Activated B cell treated with CpG ODN at 0.5 μM for 24 hours (primary cell): ENCODE results near the gene MYLK. TPM values are rescaled to one million over a fixed set of nuclear protein-coding genes. Genes with fewer than 3 reads are reported as not detected.
"Not testable (repeated sequence)": the region's sequence is repeated elsewhere in the genome, so short reads cannot be mapped to it uniquely, and the experiment has no call there.

Experiments used
- ATAC-seq: fragments of 200-7000 bp; cut with Tn5 transposase; one replicate; pipeline ENCODE4 v1.10.0; 2021; ENCODE audit warnings: low read depth, mild to moderate bottlenecking, moderate library complexity
- CTCF ChIA-PET: fragments of 350-600 bp; sonication (Branson Sonifier 250); formaldehyde crosslinking; loops from one replicate; lab custom pipeline; 2021; ENCODE audit warnings: antibody characterized with exemption; lab: Charles Lee
- POLR2A ChIA-PET: fragments of 350-600 bp; sonication (Branson Sonifier 250); formaldehyde crosslinking; loops from one replicate; lab custom pipeline; 2021; ENCODE audit warnings: antibody characterized with exemption; lab: Charles Lee
- DNase-seq: peaks from one replicate; pipeline ENCODE4 v3.0.0; 2022
- H3K27ac Mint-ChIP-seq: one replicate; pipeline ENCODE4 v1.8.0; 2020; ENCODE audit warnings: mixed read lengths
- H3K27me3 Mint-ChIP-seq: one replicate; pipeline ENCODE4 v1.8.0; 2021; ENCODE audit warnings: mixed read lengths
- H3K36me3 Mint-ChIP-seq: one replicate; pipeline ENCODE4 v1.8.0; 2021; ENCODE audit warnings: low read depth, mixed read lengths
- H3K4me1 Mint-ChIP-seq: one replicate; pipeline ENCODE4 v1.8.0; 2021; ENCODE audit warnings: mixed read lengths
- H3K4me3 Mint-ChIP-seq: one replicate; pipeline ENCODE4 v1.8.0; 2020; ENCODE audit warnings: mild to moderate bottlenecking, mixed read lengths
- H3K9me3 Mint-ChIP-seq: one replicate; pipeline ENCODE4 v1.8.0; 2020; ENCODE audit warnings: mixed read lengths
- intact Hi-C: fragments of 100-400 bp; cut with micrococcal nuclease; formaldehyde crosslinking; loops from one replicate; pipeline ENCODE4 v1.15.1; 2024
- total RNA-seq: library from RNA; stranded (reverse); gene quantifications from 2 replicates; pipeline ENCODE4 v1.2.3, GENCODE V29; 2022
- TF ChIP-seq, protein P1 (sequence below): fragments of 200-600 bp; IDR thresholded peaks from one replicate; pipeline ENCODE4 v1.8.0; 2022; ENCODE audit warnings: antibody characterized with exemption, mild to moderate bottlenecking

Gene MYLK
- total RNA-seq, 1 donor from 2014 or later: not detected

GRCh38 chr3:123605789-123606234 lies 278.3 kb downstream of the MYLK start:
- H3K9me3 Mint-ChIP-seq: no peaks in the 10 kb centered on the region
- H3K4me1 Mint-ChIP-seq: peaks cover 28% of the 10 kb centered on the region
- POLR2A ChIA-PET: interaction anchor here (0.7 to 0.9 kb wide), 3 partner anchors 20 to 24 kb away, joined by 3 to 5 read pairs (median 4); no protein-coding TSS in a partner anchor
- TF ChIP-seq, protein P1, sequence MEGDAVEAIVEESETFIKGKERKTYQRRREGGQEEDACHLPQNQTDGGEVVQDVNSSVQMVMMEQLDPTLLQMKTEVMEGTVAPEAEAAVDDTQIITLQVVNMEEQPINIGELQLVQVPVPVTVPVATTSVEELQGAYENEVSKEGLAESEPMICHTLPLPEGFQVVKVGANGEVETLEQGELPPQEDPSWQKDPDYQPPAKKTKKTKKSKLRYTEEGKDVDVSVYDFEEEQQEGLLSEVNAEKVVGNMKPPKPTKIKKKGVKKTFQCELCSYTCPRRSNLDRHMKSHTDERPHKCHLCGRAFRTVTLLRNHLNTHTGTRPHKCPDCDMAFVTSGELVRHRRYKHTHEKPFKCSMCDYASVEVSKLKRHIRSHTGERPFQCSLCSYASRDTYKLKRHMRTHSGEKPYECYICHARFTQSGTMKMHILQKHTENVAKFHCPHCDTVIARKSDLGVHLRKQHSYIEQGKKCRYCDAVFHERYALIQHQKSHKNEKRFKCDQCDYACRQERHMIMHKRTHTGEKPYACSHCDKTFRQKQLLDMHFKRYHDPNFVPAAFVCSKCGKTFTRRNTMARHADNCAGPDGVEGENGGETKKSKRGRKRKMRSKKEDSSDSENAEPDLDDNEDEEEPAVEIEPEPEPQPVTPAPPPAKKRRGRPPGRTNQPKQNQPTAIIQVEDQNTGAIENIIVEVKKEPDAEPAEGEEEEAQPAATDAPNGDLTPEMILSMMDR: no peak
- H3K36me3 Mint-ChIP-seq: peaks cover 7% of the 10 kb centered on the region
- DNase-seq (no peak), ATAC-seq (peak; percentile 63)
- no peaks in the 10 kb centered on the region for H3K27me3 Mint-ChIP-seq
- intact Hi-C loops: loop anchor here (1.0 kb wide), 1 partner anchor 21 kb away; the partner anchor contains the start of gene HACD2
- CTCF ChIA-PET: interaction anchor here (1.4 to 1.6 kb wide), 2 partner anchors 46 to 47 kb away, joined by 4 read pairs; no protein-coding TSS in a partner anchor
- H3K4me3 Mint-ChIP-seq: peak overlapping the region; percentile 13
- H3K27ac Mint-ChIP-seq: peak overlapping the region; percentile 19

GRCh38 chr3:123603153-123603552 lies 281.0 kb downstream of the MYLK start:
- DNase-seq, H3K9me3 Mint-ChIP-seq, POLR2A ChIA-PET, H3K27ac Mint-ChIP-seq, CTCF ChIA-PET, ATAC-seq, H3K4me3 Mint-ChIP-seq, intact Hi-C loops, H3K27me3 Mint-ChIP-seq: not testable (repeated sequence)
- Mint-ChIP-seq H3K36me3 (peaks cover 12% of the 10 kb centered on the region), H3K4me1 (peaks cover 23% of the 10 kb centered on the region)

DNA sequence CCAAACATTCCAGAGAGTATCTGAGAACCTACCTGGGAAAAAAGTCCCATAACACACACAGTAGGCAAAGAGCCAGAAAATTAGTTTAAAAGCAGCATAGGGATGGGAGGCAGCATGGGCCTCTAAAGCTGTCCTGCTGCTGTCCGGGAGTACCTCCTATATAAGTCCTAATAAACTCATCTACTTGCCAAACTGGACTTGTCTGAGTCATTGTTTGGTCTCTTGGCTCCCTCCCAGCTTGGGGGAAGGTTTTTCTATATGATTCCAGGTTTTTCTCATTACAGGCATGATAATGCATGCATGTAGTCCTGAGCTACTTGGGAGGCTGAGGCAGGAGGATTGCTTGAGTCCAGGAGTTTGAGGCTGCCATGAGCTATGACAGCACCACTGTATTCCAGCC lies 281.8 kb downstream of the MYLK start:
- Mint-ChIP-seq H3K36me3 (peaks cover 12% of the 10 kb centered on the region), H3K27me3 (no peaks in the 10 kb centered on the region), H3K4me3 (no peak overlapping the region), H3K27ac (no peak overlapping the region), H3K4me1 (peaks cover 23% of the 10 kb centered on the region), H3K9me3 (no peaks in the 10 kb centered on the region)
- POLR2A ChIA-PET: no interaction called here
- intact Hi-C loops: no loop called here
- DNase-seq: no peak
- ATAC-seq: no peak
- CTCF ChIA-PET: no interaction called here
- TF ChIP-seq, protein P1: no peak

GRCh38 chr3:123600863-123601262 lies 283.3 kb downstream of the MYLK start:
- H3K27me3 Mint-ChIP-seq, POLR2A ChIA-PET, CTCF ChIA-PET, DNase-seq, H3K27ac Mint-ChIP-seq, H3K4me3 Mint-ChIP-seq, H3K9me3 Mint-ChIP-seq, ATAC-seq, intact Hi-C loops: not testable (repeated sequence)
- Mint-ChIP-seq H3K4me1 (peaks cover 11% of the 10 kb centered on the region), H3K36me3 (peaks cover 16% of the 10 kb centered on the region)

DNA sequence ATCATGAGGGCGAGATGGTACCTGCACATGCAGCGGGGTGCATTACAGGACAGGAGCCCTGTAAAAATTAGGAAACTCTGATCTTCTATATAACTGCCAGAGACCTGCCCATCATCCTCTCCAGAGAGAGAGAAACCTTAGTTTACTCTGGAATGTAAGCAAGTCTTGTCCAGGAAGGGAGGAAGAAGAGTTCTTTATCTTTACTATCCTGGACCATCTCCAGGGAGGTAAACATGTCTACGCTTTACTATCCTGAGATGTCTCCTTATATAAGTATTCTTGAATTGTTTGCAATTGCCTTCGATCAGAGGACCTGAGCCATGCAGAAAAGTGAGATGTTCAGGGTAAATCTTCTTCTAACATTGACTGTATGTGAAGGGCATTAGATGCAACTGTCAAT lies 286.6 kb downstream of the MYLK start:
- ChIA-PET POLR2A (no interaction called here), CTCF (no interaction called here)
- Mint-ChIP-seq H3K9me3 (no peaks in the 10 kb centered on the region), H3K27me3 (no peaks in the 10 kb centered on the region), H3K4me3 (no peak overlapping the region), H3K36me3 (peaks cover 20% of the 10 kb centered on the region), H3K27ac (no peak overlapping the region), H3K4me1 (no peaks in the 10 kb centered on the region)
- DNase-seq (no peak), ATAC-seq (no peak)
- TF ChIP-seq, protein P1: no peak
- intact Hi-C loops: no loop called here

DNA sequence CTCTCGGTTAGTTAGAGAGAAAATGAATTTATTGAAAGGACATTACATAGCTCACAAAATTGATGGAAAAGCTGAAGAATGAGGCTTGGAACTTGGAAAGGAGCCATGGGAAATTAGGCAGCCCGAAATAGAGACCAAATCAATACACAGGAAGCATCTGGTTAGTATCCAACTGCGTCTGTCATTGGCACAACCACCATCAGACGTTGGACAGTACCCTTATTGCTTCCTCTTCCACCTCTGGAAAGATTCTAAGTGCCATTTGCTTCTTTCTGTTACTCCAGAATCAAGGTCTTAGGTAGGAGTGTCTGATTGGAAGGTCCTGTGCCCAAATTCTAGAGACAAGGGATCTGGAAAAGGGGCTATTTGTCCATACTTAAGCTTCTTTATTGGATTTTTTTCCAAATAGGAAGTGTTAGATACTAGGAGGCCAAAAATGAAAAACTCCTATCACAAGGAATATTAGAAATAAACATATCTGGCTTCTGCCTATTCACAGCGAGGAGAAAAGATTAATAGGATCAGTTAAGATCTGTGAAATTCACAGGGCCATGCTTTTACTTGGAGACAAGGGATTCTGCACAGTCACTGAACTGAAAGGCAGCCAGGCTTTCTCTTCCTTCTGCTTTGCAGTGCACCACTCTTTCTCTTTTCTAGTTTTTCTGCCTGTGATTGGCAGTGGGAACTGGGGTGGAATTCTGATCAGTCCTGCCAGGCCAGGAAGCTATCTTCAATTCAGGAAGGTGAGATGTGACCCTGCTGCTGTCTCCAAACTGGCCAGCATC lies 288.5 kb downstream of the MYLK start:
- CTCF ChIA-PET: no interaction called here
- TF ChIP-seq, protein P1: no peak
- ATAC-seq (no peak), DNase-seq (no peak)
- H3K27me3 Mint-ChIP-seq: no peaks in the 10 kb centered on the region
- POLR2A ChIA-PET: interaction anchor here (1.4 kb wide), 1 partner anchor 10 kb away, joined by 3 read pairs; no protein-coding TSS in a partner anchor
- peaks cover 10% of the 10 kb centered on the region for H3K9me3 Mint-ChIP-seq
- H3K27ac Mint-ChIP-seq: no peak overlapping the region
- H3K4me3 Mint-ChIP-seq: no peak overlapping the region
- H3K36me3 Mint-ChIP-seq: peaks cover 37% of the 10 kb centered on the region
- intact Hi-C loops: no loop called here
- H3K4me1 Mint-ChIP-seq: no peaks in the 10 kb centered on the region
